Inflammatory macrophage treated with lipopolysaccharide for 1 hour (primary cell): ENCODE results near the gene LPP.

ENCODE experiments used
- DNase-seq, 2 donors: peaks; one replicate each; pipeline ENCODE4 v3.0.0-alpha.2; 2020 to 2022

The LPP gene

GRCh38 chr3:188229726-188230125 is 75.8 kb downstream of the LPP start:
- no peak for DNase-seq

- DNase-seq: no peak
Observed at GRCh38 chr3:188230962-188231361, 77.0 kb downstream of the LPP start.

- no peak for DNase-seq
Observed at GRCh38 chr3:188231456-188231855, 77.5 kb downstream of the LPP start.

GRCh38 chr3:188232656-188233055 is 78.7 kb downstream of the LPP start:
- no peak for DNase-seq

GRCh38 chr3:188233320-188233719 is 79.4 kb downstream of the LPP start:
- DNase-seq: no peak

GRCh38 chr3:188234132-188234531 is 80.2 kb downstream of the LPP start:
- no peak for DNase-seq

- no peak for DNase-seq
Observed at GRCh38 chr3:188236271-188236670, 82.3 kb downstream of the LPP start.

GRCh38 chr3:188239035-188239434 is 85.1 kb downstream of the LPP start:
- no peak for DNase-seq

GRCh38 chr3:188239577-188239976 is 85.6 kb downstream of the LPP start:
- DNase-seq: no peak

GRCh38 chr3:188240189-188240981 is 86.4 kb downstream of the LPP start:
- no peak for DNase-seq

- DNase-seq: no peak
Observed at GRCh38 chr3:188241072-188241471, 87.1 kb downstream of the LPP start.

GRCh38 chr3:188241883-188242282 is 87.9 kb downstream of the LPP start:
- DNase-seq: no peak

GRCh38 chr3:188242436-188243123 is 88.6 kb downstream of the LPP start:
- no peak for DNase-seq

- no peak for DNase-seq
Observed at GRCh38 chr3:188243124-188243795, 89.3 kb downstream of the LPP start.

- no peak for DNase-seq
Observed at GRCh38 chr3:188244395-188244861, 90.5 kb downstream of the LPP start.

GRCh38 chr3:188246905-188247304 is 92.9 kb downstream of the LPP start:
- no peak for DNase-seq

GRCh38 chr3:188248036-188248561 is 94.1 kb downstream of the LPP start:
- no peak for DNase-seq

- DNase-seq: no peak
Observed at GRCh38 chr3:188253123-188253793, 99.3 kb downstream of the LPP start.

GRCh38 chr3:188253800-188254452 is 100.0 kb downstream of the LPP start:
- DNase-seq: no peak

- no peak for DNase-seq
Observed at GRCh38 chr3:188254520-188255070, 100.6 kb downstream of the LPP start.

GRCh38 chr3:188255190-188255589 is 101.2 kb downstream of the LPP start:
- no peak for DNase-seq

- DNase-seq: no peak
Observed at GRCh38 chr3:188256758-188257157, 102.8 kb downstream of the LPP start.
